Neural crest cell (in vitro differentiated cells): ENCODE results near the gene RASA2. TPM values are rescaled to one million over a fixed set of nuclear protein-coding genes. Genes with fewer than 3 reads are reported as not detected.

Experiments used
- DNase-seq: peaks from one replicate; pipeline ENCODE4 v3.0.0; 2021; ENCODE audit warnings: low read depth, mixed read lengths, low spot score
- H3K27ac Mint-ChIP-seq: one replicate; pipeline ENCODE4 v1.8.0; 2021; ENCODE audit warnings: mild to moderate bottlenecking, mixed read lengths; ENCODE audit not compliant: unreplicated experiment
- H3K27me3 Mint-ChIP-seq: 2 replicates; pipeline ENCODE4 v1.8.0; 2021; ENCODE audit warnings: low read depth, mild to moderate bottlenecking, mixed read lengths
- H3K36me3 Mint-ChIP-seq: 2 replicates; pipeline ENCODE4 v1.8.0; 2021; ENCODE audit warnings: low read depth, mild to moderate bottlenecking, mixed read lengths
- H3K4me1 Mint-ChIP-seq: 2 replicates; pipeline ENCODE4 v1.8.0; 2021; ENCODE audit warnings: mixed read lengths
- H3K4me3 Mint-ChIP-seq: one replicate; pipeline ENCODE4 v1.8.0; 2021; ENCODE audit warnings: mild to moderate bottlenecking, mixed read lengths
- H3K9me3 Mint-ChIP-seq: 2 replicates; pipeline ENCODE4 v1.8.0; 2021; ENCODE audit warnings: mixed read lengths
- CTCF ChIP-seq: fragments of 200-600 bp; sonication (generic); conservative IDR thresholded peaks from 2 replicates; pipeline ENCODE4 v1.5.0; 2021; ENCODE audit warnings: antibody characterized with exemption, mild to moderate bottlenecking
- total RNA-seq: library from RNA; stranded (reverse); gene quantifications from 2 replicates; pipeline ENCODE4 v1.2.1, GENCODE V29; 2021

RASA2 gene
- total RNA-seq, 1 donor from 2014 or later = 19.2 TPM

- Mint-ChIP-seq H3K4me3 (no peak overlapping the region), H3K36me3 (peaks cover 42% of the 10 kb centered on the region), H3K27ac (no peak overlapping the region), H3K4me1 (peaks cover 5% of the 10 kb centered on the region), H3K9me3 (peaks cover 13% of the 10 kb centered on the region), H3K27me3 (no peaks in the 10 kb centered on the region)
- no peak for TF ChIP-seq CTCF
- DNase-seq = no peak
These were observed 64.3 kb downstream of the RASA2 start for GRCh38 chr3:141550926-141551665.

GRCh38 chr3:141552440-141552991 lies 65.7 kb downstream of the RASA2 start:
- peaks cover 8% of the 10 kb centered on the region for H3K4me1 Mint-ChIP-seq
- DNase-seq = no peak
- no peak for TF ChIP-seq CTCF
- peaks cover 28% of the 10 kb centered on the region for H3K36me3 Mint-ChIP-seq
- H3K4me3 Mint-ChIP-seq = no peak overlapping the region
- H3K27ac Mint-ChIP-seq = no peak overlapping the region
- peaks cover 10% of the 10 kb centered on the region for H3K9me3 Mint-ChIP-seq
- H3K27me3 Mint-ChIP-seq = no peaks in the 10 kb centered on the region

- no peaks in the 10 kb centered on the region for H3K27me3 Mint-ChIP-seq
These were observed 66.2 kb downstream of the RASA2 start for GRCh38 chr3:141553055-141553454.

GRCh38 chr3:141556034-141556433 lies 69.2 kb downstream of the RASA2 start:
- Mint-ChIP-seq H3K4me3 (no peak overlapping the region), H3K9me3 (no peaks in the 10 kb centered on the region), H3K27ac (no peak overlapping the region), H3K4me1 (peaks cover 6% of the 10 kb centered on the region), H3K27me3 (no peaks in the 10 kb centered on the region), H3K36me3 (peaks cover 4% of the 10 kb centered on the region)
- no peak for DNase-seq
- TF ChIP-seq CTCF = no peak

More at GRCh38 chr3:141553055-141553454, 66.2 kb downstream of the RASA2 start:
- DNase-seq = no peak
- no peak overlapping the region for H3K4me3 Mint-ChIP-seq
- peaks cover 6% of the 10 kb centered on the region for H3K9me3 Mint-ChIP-seq
- peaks cover 22% of the 10 kb centered on the region for H3K36me3 Mint-ChIP-seq
- peaks cover 8% of the 10 kb centered on the region for H3K4me1 Mint-ChIP-seq
- H3K27ac Mint-ChIP-seq = no peak overlapping the region
- no peak for TF ChIP-seq CTCF

- H3K9me3 Mint-ChIP-seq = no peaks in the 10 kb centered on the region
- DNase-seq = no peak
- no peaks in the 10 kb centered on the region for H3K36me3 Mint-ChIP-seq
- no peak overlapping the region for H3K27ac Mint-ChIP-seq
- peaks cover 3% of the 10 kb centered on the region for H3K4me1 Mint-ChIP-seq
- H3K27me3 Mint-ChIP-seq = no peaks in the 10 kb centered on the region
- no peak for TF ChIP-seq CTCF
- H3K4me3 Mint-ChIP-seq = no peak overlapping the region
These were observed 71.3 kb downstream of the RASA2 start for GRCh38 chr3:141557961-141558706.
